Astrocyte of the spinal cord (primary cell): ENCODE measurements around the gene UBQLN4.

ENCODE experiments used
- DNase-seq: peaks from one replicate; pipeline ENCODE4 v3.0.0; 2011; ENCODE audit warnings: low read depth, low spot score
- H3K4me3 ChIP-seq: 2 replicates; pipeline ENCODE4 v1.5.1; 2011; ENCODE audit warnings: low read depth, mild to moderate bottlenecking, low read length, moderate library complexity
- in situ Hi-C: cut with HindIII; loops from 2 replicates; pipeline ENCODE4 v1.10.0; 2017; ENCODE audit warnings: low sequenced_read_pairs
- TF ChIP-seq, protein P1 (sequence below): IDR thresholded peaks from 2 replicates; pipeline ENCODE4 v1.5.1; 2012; ENCODE audit warnings: low read depth, mild to moderate bottlenecking, low read length, inconsistent platforms

The UBQLN4 gene

DNA sequence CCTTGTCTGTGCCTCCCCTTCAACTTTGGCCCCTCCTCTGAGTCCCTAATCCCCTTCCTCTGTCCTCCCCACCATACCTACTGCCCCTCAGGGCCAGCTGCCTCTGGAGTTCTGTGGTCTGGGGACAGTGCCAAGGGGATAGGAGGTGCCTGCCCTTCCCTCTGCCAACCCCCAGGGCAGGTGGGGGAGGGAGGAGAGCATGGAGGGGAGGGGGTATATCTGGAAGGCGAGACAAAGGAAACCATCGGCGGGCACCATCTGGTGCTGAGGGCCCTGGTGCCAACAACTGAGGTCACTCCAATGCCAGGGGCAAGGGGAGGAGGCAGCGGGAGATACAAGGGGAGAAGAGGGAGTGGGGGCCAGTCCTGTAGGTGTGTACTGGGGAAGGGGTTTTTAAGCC is 16.9 kb upstream of the UBQLN4 start:
- DNase-seq: no peak
- in situ Hi-C loops: no loop called here
- H3K4me3 ChIP-seq: no peak overlapping the region
- TF ChIP-seq, protein P1, sequence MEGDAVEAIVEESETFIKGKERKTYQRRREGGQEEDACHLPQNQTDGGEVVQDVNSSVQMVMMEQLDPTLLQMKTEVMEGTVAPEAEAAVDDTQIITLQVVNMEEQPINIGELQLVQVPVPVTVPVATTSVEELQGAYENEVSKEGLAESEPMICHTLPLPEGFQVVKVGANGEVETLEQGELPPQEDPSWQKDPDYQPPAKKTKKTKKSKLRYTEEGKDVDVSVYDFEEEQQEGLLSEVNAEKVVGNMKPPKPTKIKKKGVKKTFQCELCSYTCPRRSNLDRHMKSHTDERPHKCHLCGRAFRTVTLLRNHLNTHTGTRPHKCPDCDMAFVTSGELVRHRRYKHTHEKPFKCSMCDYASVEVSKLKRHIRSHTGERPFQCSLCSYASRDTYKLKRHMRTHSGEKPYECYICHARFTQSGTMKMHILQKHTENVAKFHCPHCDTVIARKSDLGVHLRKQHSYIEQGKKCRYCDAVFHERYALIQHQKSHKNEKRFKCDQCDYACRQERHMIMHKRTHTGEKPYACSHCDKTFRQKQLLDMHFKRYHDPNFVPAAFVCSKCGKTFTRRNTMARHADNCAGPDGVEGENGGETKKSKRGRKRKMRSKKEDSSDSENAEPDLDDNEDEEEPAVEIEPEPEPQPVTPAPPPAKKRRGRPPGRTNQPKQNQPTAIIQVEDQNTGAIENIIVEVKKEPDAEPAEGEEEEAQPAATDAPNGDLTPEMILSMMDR: no peak

DNA sequence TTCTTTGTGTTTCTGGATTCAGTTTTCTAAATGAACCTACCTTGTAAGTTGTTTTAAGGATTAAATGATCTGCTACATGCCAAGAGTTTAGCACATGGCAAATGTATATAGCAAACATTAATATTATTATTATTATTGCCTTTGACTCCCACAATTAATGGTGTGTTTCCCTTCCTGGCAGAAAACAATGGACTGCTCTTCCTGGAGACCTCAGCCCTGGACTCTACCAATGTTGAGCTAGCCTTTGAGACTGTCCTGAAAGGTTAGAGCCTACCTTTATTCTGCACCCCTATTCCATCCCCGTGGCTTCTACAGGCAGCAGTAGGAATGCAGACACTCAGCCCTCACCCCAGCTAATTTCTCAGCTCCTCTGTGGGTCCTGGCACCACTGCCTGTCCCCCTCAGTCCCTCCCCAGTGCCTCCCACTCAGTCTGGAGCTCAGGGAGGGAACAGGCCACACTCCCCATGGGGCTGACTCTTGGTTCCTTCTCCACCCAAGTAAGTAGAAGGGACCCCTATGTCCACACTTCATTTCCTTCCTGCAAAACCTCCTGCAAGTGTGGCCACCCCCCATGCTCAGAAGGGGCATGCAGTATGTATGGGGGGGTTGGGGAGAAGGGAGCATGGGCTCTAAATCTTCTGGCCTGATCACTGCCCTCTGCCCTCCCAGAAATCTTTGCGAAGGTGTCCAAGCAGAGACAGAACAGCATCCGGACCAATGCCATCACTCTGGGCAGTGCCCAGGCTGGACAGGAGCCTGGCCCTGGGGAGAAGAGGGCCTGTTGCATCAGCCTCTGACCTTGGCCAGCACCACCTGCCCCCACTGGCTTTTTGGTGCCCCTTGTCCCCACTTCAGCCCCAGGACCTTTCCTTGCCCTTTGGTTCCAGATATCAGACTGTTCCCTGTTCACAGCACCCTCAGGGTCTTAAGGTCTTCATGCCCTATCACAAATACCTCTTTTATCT is 16.2 kb upstream of the UBQLN4 start:
- no peak for DNase-seq
- in situ Hi-C loops: no loop called here
- TF ChIP-seq, protein P1: no peak

DNA sequence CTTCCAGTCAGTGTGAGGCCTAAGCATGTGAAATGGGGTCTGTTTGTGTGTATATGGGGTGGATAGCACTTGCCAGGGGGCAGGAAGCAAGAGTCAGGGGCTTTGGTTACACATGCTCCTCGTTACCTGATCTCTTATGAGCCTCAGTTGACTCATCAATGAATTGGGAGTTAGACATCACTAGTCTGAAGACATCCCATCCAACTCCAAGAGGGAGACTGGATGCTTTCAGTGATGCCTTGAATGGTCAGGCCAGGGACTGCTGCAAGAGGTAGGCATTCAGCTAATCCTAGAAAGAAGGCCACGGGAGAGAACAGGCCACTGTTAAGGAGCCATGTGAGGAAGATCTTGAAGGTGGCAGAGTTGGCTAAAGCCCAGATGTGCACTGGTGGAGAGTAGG is 13.7 kb upstream of the UBQLN4 start:
- no peak for DNase-seq
- no peak overlapping the region for H3K4me3 ChIP-seq
- in situ Hi-C loops: no loop called here
- TF ChIP-seq, protein P1: no peak

More for the DNA sequence above, 16.2 kb upstream of the UBQLN4 start:
- H3K4me3 ChIP-seq: no peak overlapping the region

DNA sequence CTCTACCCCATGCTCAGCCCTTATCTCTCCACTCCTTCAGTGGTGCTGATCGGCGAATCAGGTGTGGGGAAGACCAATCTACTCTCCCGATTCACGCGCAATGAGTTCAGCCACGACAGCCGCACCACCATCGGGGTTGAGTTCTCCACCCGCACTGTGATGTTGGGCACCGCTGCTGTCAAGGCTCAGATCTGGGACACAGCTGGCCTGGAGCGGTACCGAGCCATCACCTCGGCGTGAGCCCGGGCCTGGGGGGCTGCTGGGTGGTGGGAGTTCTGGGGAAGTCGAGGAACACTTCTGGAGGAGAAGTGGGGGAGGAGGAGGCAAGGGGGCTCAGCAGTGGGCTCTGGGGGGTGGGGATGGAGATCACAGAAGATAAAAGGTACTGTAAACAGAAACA is 12.3 kb upstream of the UBQLN4 start:
- in situ Hi-C loops: no loop called here
- no peak for DNase-seq
- H3K4me3 ChIP-seq: no peak overlapping the region
- TF ChIP-seq, protein P1: no peak

DNA sequence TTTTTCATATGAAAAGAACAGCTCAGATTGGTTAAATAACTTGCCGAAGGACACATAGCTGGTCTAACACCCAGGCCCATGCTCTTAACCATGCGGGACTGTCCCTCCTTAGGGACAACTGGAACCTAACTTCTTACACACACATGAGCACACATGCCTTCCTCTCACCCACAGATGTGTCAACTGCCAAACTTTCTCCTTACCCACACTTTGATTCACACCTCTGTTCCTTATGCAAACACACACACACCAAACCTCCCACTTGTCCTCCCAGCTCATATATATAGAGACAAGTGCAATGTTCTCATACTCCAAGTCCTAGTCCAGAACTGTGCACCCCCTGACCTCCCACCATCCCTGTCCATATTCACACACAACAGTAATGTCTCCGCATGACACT is 11.6 kb upstream of the UBQLN4 start:
- in situ Hi-C loops: no loop called here
- H3K4me3 ChIP-seq: no peak overlapping the region
- TF ChIP-seq, protein P1: no peak
- DNase-seq: no peak

DNA sequence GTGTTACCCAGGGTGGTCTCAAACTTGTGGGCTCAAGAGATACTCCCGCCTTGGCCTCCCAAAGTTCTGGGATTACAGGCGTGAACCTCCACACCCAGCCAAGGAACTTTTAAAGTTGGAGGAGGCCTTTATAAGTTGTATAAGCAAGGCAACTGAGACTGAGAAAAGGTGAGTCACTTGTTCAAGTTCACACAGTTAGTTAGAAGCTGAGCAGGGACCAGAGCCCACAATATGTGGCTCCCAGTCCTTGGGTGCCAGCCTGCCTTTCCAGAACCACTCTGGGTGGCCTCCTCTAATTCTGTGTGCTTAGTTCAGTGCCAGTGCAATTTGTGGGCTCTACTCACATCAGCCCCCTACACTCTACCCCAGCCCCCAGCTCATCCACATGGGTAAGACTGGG is 11.0 kb upstream of the UBQLN4 start:
- TF ChIP-seq, protein P1: no peak
- no peak for DNase-seq
- H3K4me3 ChIP-seq: no peak overlapping the region
- in situ Hi-C loops: no loop called here

DNA sequence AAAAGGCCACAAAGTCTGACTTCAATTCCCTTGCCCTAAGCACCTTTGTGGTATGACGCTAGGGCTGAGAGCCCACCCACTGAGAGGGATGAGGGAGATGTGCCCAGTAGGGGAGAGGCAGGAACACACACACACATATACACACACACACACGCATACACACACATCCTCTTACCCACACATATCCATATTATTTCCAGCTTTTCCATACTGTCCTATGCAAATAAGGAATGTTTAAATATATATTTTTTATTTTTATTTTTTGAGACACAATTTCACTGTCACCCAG is 10.3 kb upstream of the UBQLN4 start:
- TF ChIP-seq, protein P1: no peak
- in situ Hi-C loops: no loop called here
- H3K4me3 ChIP-seq: no peak overlapping the region
- DNase-seq: peak; percentile 39
